CD1c-positive myeloid dendritic cell (primary cell): ENCODE results near the gene NR1D1.
"Not testable (repeated sequence)": the region's sequence is repeated elsewhere in the genome, so short reads cannot be mapped to it uniquely, and the experiment has no call there.

Experiments
- DNase-seq: peaks from one replicate; pipeline ENCODE4 v3.0.0-alpha.2; 2016; ENCODE audit errors: extremely low spot score

The NR1D1 gene

DNA sequence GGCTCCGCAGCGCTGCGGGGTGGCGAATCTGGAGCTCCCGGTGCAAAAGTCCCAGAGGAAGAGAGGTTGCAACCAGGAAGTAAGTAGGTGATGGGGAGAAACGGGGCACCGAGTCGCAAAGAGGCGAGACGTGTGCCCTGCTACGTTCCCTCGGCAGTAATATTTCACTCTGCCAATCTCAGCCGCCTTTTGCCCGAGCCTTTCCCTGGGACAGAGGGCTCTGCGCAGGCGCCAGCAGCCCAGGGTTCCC lies at the start of gene NR1D1:
Gene NR1D1 (minus strand): TSS at position 171 of the 250 bp plus-strand sequence. CDS start 495 bp downstream, outside the sequence.
- DNase-seq, result no peak

DNA sequence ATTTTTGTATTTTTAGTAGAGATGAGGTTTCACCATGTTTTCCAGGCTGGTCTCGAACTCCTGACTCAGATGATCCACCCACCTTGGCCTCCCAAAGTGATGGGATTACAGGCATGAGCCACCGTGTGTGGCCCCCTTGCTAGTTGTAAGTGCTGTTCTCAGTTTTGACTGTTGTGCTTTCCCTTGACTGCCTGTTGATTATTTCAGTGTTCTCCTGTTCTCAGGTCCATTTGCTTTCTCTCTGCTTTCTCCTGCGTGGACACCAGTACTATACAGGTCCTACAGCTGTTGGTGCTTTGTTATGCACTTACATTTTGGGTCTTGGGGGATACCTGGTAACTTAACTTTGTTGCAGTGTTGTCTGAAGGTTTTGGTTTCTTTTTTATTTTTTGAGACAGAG lies 48.1 kb upstream of the NR1D1 start:
- no peak for DNase-seq

DNA sequence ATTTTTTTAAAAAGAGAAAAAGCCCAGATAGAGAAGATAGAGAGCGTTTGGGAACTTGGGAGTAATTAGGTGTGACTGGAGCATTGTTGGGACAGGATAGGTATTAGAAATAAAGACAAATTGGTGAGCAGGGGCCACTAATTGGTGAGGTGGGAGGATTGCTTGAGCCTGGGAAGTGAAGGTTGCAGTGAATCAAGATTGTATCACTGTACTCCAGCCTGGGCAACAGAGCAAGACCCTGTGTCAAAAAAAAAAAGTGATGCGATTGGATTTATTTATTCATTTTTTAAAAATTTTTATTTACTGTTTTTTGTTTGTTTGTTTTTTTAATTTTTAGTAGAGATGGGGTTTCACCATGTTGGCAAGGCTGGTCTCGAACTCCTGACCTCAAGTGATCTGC lies 45.1 kb upstream of the NR1D1 start:
- DNase-seq, result no peak

DNA sequence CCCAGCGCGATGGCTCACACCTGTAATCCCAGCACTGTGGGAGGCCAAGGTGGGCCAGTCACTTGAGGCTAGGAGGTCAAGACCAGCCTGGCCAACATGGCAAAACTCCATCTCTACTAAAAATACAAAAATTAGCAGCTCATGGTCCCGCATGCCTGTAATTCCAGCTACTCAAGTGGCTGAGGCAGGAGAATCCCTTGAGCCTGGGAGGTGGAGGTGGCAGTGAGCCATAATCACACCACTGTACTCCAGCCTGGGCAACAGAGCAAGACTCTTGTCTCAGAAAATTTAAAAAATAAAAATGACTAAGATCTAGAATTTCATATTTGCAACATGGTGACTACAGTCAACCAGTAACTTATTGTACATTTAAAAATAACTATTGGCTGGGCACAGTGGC lies 42.8 kb upstream of the NR1D1 start:
- DNase-seq, result not testable (repeated sequence)

DNA sequence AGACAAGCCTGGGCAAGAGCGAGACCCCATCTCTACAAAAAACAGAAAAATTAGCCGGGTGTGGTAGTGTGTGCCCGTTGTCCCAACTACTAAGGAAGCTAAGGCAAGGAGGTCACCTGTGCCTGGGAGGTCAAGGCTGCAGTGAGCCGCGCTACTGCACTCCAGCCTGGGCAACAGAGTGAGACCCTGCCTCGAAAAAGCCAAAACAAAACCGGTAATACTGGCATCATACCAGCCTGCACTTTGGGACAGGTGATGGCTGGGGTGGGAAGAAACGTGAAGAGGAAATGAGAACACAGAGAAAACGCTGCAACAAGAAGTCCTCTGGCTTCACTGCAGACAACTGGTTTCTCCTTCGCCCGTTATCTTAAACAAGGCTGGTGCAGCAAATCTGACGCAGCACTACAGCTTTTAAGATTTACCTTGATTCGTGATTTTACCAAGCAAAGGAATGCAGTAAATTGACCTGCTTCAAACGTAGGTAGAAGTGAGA lies 39.2 kb upstream of the NR1D1 start:
- no peak for DNase-seq

DNA sequence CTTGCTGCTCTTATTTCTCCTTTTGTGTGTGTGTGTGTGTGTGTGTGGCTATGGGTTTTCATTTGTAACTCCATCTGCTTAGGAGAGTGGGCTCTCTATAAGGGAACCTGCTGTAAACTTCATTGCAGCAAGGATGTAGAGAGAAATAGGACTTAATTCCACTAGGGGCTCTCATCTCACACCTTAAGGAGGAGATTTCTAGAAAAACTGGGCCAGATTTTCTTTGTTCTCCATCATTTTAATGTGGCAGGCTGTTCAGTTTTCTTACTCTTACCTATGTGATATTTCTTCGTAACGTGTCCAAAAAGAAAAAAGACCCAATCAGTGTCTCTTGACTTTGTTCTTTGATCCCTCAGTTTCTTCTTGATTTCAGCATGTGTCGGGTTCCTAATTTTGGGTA lies 35.4 kb upstream of the NR1D1 start:
- no peak for DNase-seq

DNA sequence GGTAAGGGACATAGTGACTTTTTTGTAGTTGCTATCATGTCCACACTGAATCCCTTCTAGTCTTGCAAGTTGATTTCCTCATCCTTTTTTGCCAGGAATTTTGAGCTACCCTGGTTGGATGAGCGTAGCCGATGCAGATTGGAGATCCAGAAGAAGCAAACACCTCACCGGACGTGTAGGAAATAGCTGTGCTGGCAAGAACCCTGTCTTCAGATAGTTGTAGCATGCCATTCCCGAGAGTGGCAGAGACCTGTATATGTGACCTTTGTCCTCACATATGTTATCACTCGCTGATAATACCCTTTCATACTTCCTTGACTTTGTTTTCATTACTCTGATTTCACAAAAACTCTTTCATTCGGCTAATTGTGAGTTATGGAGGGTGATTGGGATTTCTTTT lies 33.8 kb upstream of the NR1D1 start:
- DNase-seq, result no peak

DNA sequence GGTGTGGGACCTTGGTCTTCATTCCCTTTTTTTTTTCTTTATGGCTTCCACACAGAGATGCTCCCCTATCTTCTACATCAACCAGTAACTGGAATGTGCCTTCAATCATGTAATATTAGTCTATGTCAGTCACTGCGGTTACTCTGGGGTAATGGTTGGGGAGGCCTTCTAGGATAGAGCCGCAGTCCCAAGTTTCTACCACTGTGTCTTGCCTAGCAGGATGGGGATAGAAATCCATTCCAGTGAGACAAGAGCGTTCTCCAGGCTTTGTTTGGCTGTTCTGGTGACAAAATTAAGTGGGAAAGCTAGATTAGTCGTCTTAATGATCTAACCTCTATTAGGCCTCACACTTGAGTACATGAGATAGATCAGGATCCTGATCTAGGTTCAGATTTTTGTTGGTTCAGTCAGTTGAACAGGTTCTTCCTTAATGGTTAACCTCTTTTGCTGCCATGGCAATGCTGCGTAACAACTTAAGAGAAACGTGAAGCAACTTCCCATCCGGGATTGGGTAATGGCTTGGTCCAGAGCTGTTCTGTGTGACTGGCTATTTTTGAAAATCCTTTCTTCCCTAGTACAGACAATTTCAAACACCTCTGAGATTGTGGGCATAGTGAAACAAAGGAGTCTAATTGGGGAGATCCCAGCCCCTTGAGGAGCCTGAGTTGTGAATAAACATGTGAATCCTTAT lies 30.1 kb upstream of the NR1D1 start:
- DNase-seq, result peak; percentile 86

DNA sequence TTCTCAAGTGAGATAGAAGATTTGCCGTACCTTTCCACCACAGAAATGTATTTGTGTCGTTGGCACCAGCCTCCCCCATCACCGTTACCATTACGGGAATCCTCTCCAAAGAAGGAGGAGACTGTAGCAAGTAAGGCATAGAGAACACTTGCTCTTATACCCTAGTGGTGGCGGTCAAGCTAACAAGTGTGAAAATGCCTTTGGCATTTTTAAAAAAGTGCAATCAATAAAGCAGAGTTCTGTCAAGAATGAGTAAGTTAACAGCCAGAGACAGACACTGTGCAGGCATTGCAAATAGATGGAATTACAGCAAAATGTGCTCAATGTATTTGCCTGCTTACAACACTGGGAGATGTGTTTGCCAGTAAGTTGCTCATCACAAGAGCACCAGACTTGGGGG lies 29.1 kb upstream of the NR1D1 start:
- DNase-seq, result no peak

DNA sequence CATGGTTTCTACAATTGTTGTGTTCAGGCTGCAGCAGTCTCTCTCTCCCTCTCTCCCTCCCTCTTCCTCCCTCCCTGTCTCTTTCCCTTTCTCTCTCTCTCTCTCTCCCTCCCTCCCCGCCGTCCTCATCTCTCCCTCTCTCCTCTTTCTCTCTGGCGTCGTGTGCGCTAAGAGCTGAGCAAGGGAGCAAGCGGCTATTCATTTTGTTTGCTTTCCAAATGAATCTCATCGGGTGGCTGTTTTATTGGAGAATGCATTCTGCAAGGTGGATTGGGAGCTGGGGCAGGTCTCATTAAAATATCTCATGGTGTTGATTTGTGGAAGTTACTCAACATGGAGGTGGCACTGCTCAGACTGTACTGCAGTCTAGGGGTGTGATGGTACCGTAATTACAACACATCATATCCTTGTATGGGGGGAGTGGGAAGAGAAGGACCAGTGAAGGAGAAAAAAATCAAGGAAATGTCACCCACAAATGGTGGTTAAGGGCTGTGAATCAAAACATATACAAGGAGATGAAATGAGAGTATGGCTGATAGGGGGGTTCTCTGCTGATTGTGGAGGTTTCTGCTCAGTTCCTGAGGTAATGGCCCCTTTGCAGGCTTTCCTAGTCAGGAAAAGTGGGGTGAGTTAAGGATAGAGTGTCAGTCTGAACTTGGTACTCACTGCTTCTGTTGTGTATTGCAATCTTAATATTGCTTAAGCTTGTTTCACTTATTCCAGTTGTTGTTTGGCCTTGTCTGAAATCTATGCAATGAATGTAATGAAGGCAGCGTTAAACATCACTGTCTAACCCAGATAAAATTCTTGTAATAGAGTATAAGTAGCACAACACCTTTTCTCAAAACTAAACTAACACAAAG lies 24.1 kb upstream of the NR1D1 start:
- peak; percentile 26 for DNase-seq

DNA sequence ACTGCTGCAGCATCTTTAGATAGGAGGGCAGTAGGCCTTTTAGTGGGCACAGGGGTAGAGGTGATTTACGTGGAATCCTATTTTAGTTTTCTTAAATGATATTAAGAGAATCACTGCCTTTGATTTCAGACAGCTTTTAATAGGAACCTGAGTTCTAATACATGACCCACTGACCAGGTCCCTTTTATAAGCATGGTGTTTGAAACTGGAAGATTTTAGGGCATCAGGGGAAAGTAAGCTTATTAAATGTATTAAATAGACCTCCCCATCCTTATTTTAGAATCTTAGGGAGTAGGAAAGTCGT lies 23.4 kb upstream of the NR1D1 start:
- no peak for DNase-seq

DNA sequence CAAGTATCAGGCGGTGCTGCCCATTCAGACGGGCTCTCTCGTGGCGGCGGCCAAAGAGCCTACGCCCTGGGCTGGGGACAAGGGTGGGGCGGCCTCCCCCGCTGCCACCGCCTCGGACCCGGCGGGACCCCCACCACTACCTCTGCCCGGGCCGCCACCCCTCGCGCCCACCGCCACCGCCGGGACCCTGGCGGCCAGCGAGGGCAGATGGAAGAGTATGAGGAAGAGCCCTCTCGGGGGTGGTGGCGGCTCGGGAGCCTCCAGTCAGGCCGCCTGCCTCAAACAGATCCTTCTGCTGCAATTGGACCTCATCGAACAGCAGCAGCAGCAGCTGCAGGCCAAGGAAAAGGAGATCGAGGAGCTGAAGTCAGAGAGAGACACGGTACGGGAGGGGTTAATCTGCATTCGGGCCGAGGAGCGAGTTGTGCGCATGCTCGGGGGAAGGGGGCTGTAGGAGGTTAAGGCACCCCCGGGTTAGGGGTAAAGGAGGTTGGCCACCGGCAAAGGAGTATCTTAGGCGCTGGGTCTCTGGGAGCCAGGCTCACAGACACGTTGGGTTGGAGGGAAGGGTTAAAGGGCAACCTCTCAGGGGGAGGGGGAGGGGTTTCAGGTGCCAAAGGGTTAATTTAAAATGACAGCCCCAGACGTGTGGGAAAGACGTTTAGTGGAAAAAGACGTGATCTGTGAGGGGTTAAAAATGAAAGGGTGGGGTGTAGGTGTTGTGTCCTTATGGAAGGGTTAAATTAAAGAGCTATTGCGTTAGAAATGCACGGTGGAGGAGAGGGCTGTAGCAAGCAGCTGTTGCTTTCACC lies 22.8 kb upstream of the NR1D1 start:
- peak; percentile 45 for DNase-seq

DNA sequence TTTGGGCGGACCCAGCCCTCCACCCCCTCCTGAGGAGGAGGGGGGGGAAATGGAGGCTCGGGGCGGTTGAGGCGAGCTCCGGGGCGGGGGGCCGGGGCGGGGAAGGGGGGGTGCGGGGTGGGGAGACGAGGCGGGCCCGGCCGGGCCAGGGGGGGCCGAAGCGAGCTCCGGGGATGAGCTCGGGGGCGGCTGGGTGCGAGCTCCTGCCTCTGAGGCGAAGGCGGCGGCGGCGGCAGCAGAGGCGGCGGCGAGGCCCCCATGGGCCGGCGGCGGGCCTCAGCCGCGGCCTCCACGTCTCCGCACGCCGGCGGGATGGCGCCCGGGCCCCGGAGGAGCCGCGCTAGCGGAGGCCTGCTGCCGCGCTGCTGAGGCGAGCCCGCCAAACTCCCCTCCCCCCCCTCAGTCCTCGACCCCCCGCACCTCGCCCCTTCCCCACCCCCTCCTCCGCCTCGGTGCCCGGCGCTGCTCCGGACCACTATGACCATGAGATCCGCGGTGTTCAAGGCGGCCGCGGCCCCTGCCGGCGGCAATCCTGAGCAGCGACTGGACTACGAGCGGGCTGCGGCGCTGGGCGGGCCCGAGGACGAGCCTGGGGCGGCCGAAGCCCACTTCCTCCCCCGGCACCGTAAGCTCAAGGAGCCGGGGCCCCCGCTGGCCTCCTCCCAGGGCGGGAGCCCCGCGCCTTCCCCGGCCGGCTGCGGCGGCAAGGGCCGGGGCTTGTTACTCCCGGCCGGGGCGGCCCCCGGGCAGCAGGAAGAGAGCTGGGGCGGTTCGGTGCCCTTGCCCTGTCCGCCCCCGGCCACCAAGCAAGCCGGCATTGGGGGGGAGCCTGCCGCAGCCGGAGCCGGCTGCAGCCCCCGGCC lies 22.0 kb upstream of the NR1D1 start:
- peak; percentile 52 for DNase-seq

DNA sequence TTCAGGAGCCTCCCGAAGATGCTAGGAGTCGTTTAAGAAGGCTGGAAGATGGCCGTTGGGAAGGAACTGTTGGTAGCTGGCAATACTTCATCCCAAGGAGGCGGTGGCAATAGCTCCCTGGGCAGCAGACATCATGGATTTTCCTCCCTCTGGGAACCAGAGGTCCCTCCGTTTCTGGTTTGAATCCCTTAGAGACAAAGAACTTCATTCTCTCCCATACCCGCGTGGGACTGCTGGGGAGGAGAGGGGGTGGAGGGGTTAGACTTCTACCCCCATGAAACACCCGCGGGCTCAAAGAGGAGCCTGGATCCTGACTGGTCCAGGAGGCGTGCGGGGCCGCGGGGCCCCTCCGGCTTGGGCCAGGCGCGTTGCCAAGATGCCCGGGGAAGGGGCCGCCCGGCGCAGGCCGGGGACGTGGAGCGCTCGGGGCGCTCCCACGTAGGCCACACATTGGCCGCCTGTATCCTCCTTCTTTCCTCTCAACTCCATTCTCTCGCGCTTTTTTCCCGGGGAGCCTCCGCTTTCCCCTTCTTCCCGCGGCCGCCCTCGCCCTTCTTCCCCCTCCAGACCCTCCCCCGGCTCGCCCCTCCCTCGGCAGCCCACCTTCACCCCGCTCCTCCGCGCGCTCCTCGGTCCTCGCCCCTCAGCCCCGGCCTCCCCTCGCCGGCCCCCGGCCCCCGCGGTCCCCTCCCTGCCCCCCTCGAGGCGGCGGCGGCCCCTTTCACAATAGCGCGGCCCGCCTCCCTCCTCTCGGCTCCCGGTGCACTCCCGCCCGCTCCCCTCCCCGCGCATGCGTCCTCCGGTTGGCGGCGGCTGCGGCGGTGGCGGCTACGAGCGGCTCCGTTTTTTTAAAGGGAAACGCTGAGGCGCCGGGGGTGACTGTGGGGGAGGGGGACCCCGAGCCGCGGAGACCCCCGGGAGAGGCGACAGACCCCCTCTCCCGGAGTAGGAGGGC lies 21.1 kb upstream of the NR1D1 start, which contains the start of gene MSL1:
Gene MSL1 (plus strand): TSS at position 791 of the 955 bp plus-strand sequence. CDS start 642 bp downstream, outside the sequence.
- DNase-seq, result peak; percentile 86

DNA sequence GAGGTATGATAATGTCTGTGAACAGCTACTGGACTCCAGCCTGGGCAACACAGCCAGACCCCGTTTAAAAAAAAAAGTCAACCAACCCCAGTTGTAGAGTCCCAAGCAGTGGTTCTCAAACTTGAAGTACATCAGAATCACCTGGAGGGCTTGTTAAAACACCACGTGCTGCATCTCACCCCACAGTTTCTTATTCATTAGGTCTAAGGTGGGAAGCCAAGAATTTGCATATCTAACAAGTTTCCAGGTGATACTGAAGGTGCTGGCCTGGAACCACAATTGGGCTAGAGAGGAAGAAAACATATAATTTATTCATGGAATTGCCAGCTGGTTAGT lies 14.7 kb upstream of the NR1D1 start:
- DNase-seq, result no peak

DNA sequence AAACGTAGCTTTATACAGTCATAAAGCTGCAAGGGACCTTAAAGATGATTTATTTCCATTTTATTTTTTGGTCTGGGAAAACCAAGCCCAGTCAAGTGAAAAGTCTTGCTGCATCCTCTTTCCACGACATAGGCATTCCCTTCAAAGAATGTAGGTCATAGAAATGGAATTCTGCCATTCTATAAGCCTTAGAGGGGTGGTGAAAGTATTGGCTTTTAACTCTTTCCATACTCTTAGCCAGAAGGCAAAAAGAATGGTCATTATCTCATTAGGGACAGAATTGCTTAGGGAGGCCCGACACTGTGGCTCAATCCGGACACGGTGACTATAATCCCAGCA lies 13.5 kb upstream of the NR1D1 start:
- no peak for DNase-seq

DNA sequence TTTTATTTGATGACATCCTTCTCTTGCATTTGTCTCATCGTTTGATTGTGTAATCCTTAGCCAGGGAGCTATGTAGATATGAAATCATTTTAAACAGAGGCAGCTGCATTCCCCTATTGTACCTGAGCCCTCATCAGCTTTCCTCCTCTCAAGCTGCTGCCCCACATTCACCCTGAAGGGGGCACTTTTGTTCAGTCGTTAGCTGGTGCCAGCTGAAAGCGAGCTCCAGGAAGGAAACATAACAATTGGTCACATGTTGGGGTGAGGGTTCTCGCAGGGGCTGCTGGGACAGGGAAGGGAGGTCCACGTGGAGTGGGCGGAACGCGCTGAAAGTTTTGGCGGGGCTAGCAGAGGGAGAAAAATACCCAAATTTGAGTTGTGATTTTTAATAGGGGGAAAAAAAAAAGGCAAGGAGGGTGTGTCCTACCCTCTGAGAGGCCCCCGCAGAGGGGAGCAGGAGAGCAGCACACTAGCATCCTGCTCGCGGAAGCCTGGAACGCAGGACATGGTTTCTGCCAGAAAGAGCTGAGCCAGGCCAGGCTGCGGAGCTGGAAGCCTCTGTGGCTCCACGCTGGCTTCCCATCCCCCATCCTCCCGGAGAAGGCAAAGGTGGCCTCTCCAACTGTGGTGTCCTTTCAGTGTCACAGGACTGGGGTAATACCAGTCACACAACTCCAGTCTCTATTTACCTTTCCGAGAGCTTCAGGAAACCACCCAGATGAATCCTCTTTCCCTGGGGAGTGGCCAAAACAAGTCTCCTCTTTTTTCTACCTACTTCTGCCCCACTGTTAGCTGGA lies 12.9 kb upstream of the NR1D1 start:
- peak; percentile 96 for DNase-seq

DNA sequence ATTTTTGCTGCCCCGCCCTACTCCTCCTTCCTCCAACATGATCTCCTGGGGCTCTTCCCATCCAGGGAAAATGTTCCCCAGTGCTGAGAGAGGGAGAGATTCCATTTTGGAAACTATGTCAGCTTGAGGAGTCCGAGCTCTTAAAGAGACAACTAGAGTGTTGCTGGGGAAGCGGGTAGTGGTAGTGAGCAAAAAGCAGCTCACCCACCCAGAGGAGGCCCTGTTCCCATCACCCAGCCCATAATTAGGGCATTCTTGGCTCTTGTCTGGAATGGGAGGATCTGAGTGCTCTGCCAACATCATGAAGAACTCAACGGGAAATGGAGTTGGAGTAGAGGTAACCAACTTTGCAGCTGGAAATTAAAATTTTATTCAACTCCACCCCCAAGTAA lies 12.3 kb upstream of the NR1D1 start:
- DNase-seq, result no peak

DNA sequence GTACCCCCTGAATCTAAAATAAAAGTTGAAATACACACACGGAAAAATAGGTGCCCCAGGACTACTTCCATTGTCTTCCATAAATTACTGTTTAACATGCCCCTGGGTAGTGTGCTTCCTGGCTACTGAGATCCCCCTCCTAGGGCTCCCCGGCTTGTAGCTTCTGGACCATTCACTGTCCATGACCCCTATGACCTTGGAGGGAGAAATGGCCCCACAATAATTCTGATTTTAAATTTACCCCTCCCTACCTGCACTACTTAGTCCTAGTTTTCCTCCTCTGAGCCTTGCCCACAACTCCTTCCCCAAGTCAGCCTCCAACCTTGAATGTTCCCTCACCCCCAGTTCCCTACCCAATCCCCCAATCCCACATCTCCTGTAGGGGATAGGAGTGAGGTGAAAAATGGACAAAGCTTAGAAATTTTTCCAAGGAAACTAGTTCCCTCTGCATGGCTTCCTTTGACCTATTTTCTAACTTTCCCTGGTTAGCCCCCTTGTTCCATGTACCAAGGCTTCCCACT lies 11.9 kb upstream of the NR1D1 start:
- no peak for DNase-seq
